IMR-90 (cell line): ENCODE measurements around the gene SRSF2. TPM values are rescaled to one million over a fixed set of nuclear protein-coding genes. Genes with fewer than 3 reads are reported as not detected.

ENCODE experiments used
- ATAC-seq: fragments of 200-7000 bp; cut with Tn5 transposase; 2 replicates; pipeline ENCODE4 v1.9.1; 2020; ENCODE audit warnings: low read depth, mild to moderate bottlenecking, moderate library complexity
- BruUV-seq: library from RNA; stranded (reverse); fragments of 400-500 nt; replicated peaks from 2 replicates; lab custom pipeline; 2021; lab: Mats Ljungman, UMichigan
- CTCF ChIA-PET: fragments of 300-600 bp; formaldehyde crosslinking; extraction: SDS; loops from one replicate; lab custom pipeline; 2021; ENCODE audit warnings: antibody characterized with exemption; lab: Yijun Ruan, JAX
- POLR2A ChIA-PET: fragments of 300-600 bp; sonication (Branson Sonifier 250); formaldehyde crosslinking; loops from one replicate; lab custom pipeline; 2022; ENCODE audit warnings: antibody characterized with exemption; ENCODE audit not compliant: unreplicated experiment; lab: Charles Lee
- DNase-seq: peaks from one replicate; pipeline ENCODE4 v3.0.0; 2013
- H2AFZ ChIP-seq: replicated peaks from 2 replicates; pipeline ENCODE3; 2013; ENCODE audit warnings: low read length, mild to moderate bottlenecking; ENCODE audit not compliant: poor library complexity
- H2AK5ac ChIP-seq: 2 replicates; pipeline ENCODE4 v1.6.1; 2013; ENCODE audit warnings: low read depth, low read length, inconsistent platforms
- H2AK9ac ChIP-seq: replicated peaks from 2 replicates; pipeline ENCODE3; 2013; ENCODE audit warnings: mild to moderate bottlenecking, low read depth, low read length, moderate library complexity; ENCODE audit not compliant: poor library complexity
- H2BK120ac ChIP-seq: 2 replicates; pipeline ENCODE4 v1.6.1; 2013; ENCODE audit warnings: low read depth, low read length, inconsistent platforms
- H2BK15ac ChIP-seq: 3 replicates; pipeline ENCODE4 v1.6.1; 2013; ENCODE audit warnings: low read depth, low read length, inconsistent platforms
- H2BK20ac ChIP-seq: 2 replicates; pipeline ENCODE4 v1.6.1; 2013; ENCODE audit warnings: low read depth, mild to moderate bottlenecking, inconsistent platforms, low read length, moderate library complexity
- H2BK5ac ChIP-seq: 2 replicates; pipeline ENCODE4 v1.6.1; 2013; ENCODE audit warnings: mild to moderate bottlenecking, low read depth, low read length, inconsistent platforms; ENCODE audit not compliant: poor library complexity, severe bottlenecking
- H3K14ac ChIP-seq: replicated peaks from 2 replicates; pipeline ENCODE4 v1.6.1; 2013; ENCODE audit warnings: low read depth, low read length, inconsistent platforms
- H3K18ac ChIP-seq: 2 replicates; pipeline ENCODE4 v1.6.1; 2013; ENCODE audit warnings: low read depth, low read length, control low read depth
- H3K23ac ChIP-seq: 2 replicates; pipeline ENCODE4 v1.6.1; 2013; ENCODE audit warnings: low read depth, low read length, inconsistent platforms
- H3K27ac ChIP-seq: 2 replicates; pipeline ENCODE4 v1.5.1; 2013; ENCODE audit warnings: mild to moderate bottlenecking, control low read depth, low read length; ENCODE audit not compliant: insufficient read depth
- H3K27me3 ChIP-seq: 2 replicates; pipeline ENCODE4 v1.6.1; 2013; ENCODE audit warnings: low read length; ENCODE audit not compliant: control insufficient read depth, insufficient read depth
- H3K36me3 ChIP-seq: 2 replicates; pipeline ENCODE4 v1.6.1; 2013; ENCODE audit warnings: low read length, mixed read lengths; ENCODE audit not compliant: control insufficient read depth, insufficient read depth
- H3K4ac ChIP-seq: 2 replicates; pipeline ENCODE4 v1.6.1; 2013; ENCODE audit warnings: low read depth, low read length, inconsistent platforms
- H3K4me1 ChIP-seq: 2 replicates; pipeline ENCODE4 v1.6.1; 2013; ENCODE audit warnings: low read length, mixed read lengths; ENCODE audit not compliant: control insufficient read depth, insufficient read depth
- H3K4me2 ChIP-seq: 2 replicates; pipeline ENCODE4 v1.6.1; 2013; ENCODE audit warnings: low read depth, mild to moderate bottlenecking, control low read depth, low read length, moderate library complexity
- H3K4me3 ChIP-seq: 2 replicates; pipeline ENCODE4 v1.5.1; 2013; ENCODE audit warnings: low read depth, mild to moderate bottlenecking, control low read depth, low read length, moderate library complexity; ENCODE audit not compliant: insufficient read depth
- H3K56ac ChIP-seq: 2 replicates; pipeline ENCODE4 v1.6.1; 2013; ENCODE audit warnings: low read length, inconsistent platforms; ENCODE audit not compliant: insufficient read depth; ENCODE audit errors: extremely low read depth
- H3K79me1 ChIP-seq, 2 experiments: 2 replicates each; pipeline ENCODE4 v1.6.1; 2013; ENCODE audit warnings: low read length in 2 of 2, inconsistent platforms in 1 of 2, low read depth in 1 of 2
- H3K9ac ChIP-seq: 2 replicates; pipeline ENCODE4 v1.6.1; 2013; ENCODE audit warnings: low read depth, low read length, control low read depth
- H3K9me1 ChIP-seq: 2 replicates; pipeline ENCODE4 v1.6.1; 2013; ENCODE audit warnings: low read length, inconsistent platforms; ENCODE audit not compliant: insufficient read depth
- H3K9me3 ChIP-seq: 2 replicates; pipeline ENCODE4 v1.6.1; 2013; ENCODE audit warnings: low read length; ENCODE audit not compliant: control insufficient read depth, insufficient read depth
- H4K20me1 ChIP-seq: 2 replicates; pipeline ENCODE4 v1.6.1; 2013; ENCODE audit warnings: low read length, inconsistent platforms; ENCODE audit not compliant: insufficient read depth
- H4K5ac ChIP-seq: 2 replicates; pipeline ENCODE4 v1.6.1; 2013; ENCODE audit warnings: mild to moderate bottlenecking, low read depth, low read length, control low read depth
- H4K8ac ChIP-seq, 2 experiments: 2 replicates each; pipeline ENCODE4 v1.6.1; 2013; ENCODE audit warnings: low read depth in 2 of 2, low read length in 2 of 2, control low read depth in 1 of 2, inconsistent platforms in 1 of 2
- H4K91ac ChIP-seq: 2 replicates; pipeline ENCODE4 v1.6.1; 2013; ENCODE audit warnings: low read depth, low read length, inconsistent platforms; ENCODE audit not compliant: insufficient read depth
- BHLHE40 ChIP-seq: fragments of 150-350 bp; IDR thresholded peaks from 2 replicates; pipeline ENCODE4 v1.6.1; 2016; ENCODE audit warnings: mild to moderate bottlenecking, low read depth, low read length
- CHD1 ChIP-seq: IDR thresholded peaks from 2 replicates; pipeline ENCODE4 v1.6.1; 2012; ENCODE audit warnings: low read depth, low read length, improper control_type of control experiment
- MAFK ChIP-seq: IDR thresholded peaks from 2 replicates; pipeline ENCODE4 v1.6.1; 2012; ENCODE audit warnings: low read depth, low read length, improper control_type of control experiment
- MAZ ChIP-seq: IDR thresholded peaks from 2 replicates; pipeline ENCODE4 v1.6.1; 2012; ENCODE audit warnings: low read depth, mild to moderate bottlenecking, low read length, improper control_type of control experiment, moderate library complexity, borderline replicate concordance
- POLR2A ChIP-seq: IDR thresholded peaks from 2 replicates; pipeline ENCODE4 v1.6.1; 2012; ENCODE audit warnings: mild to moderate bottlenecking, low read depth, low read length
- WGBS, 2 experiments: methylation state at CpG; one replicate each; pipeline versions ENCODE4 v1.1.5 to v1.1.7; 2013; ENCODE audit warnings: missing lambda C conversion rate in 2 of 2; ENCODE audit not compliant: insufficient read length in 1 of 2; ENCODE audit errors: extremely low coverage in 2 of 2; 5-methylcytosine and 5-hydroxymethylcytosine counted together
- dilution Hi-C: fragments of 300-500 bp; cut with HindIII; formaldehyde crosslinking; loops from one replicate; pipeline ENCODE4 v1.14.3; 2018; ENCODE audit warnings: low sequenced_read_pairs; ENCODE audit not compliant: unreplicated experiment
- in situ Hi-C: fragments of 300-500 bp; cut with MboI; formaldehyde crosslinking; loops from 3 replicates; pipeline ENCODE4 v1.14.3; 2019; ENCODE audit warnings: low sequenced_read_pairs, inconsistent platforms, mixed read lengths
- intact Hi-C: fragments of 100-400 bp; cut with micrococcal nuclease; formaldehyde crosslinking; loops from 2 replicates; pipeline ENCODE4 v1.10.0; 2022
- polyA plus RNA-seq, 3 experiments: library from polyadenylated mRNA; depleted of rRNA; stranded (reverse); fragments of >200 nt; gene quantifications; 2 replicates each; pipeline ENCODE4 v1.2.3, GENCODE V29; 2012; ENCODE audit warnings: low replicate concordance in 1 of 3
- total RNA-seq: library from RNA; depleted of rRNA; stranded (reverse); fragments of >200 nt; gene quantifications from 2 replicates; pipeline ENCODE4 v1.2.3, GENCODE V29; 2012
- TF ChIP-seq, protein P1 (sequence below): fragments of 150-350 bp; IDR thresholded peaks from 2 replicates; pipeline ENCODE4 v1.6.1; 2017; ENCODE audit warnings: mild to moderate bottlenecking, antibody characterized with exemption, low read length, low read depth
- TF ChIP-seq, protein P2 (sequence below): conservative IDR thresholded peaks from 2 replicates; pipeline ENCODE4 v1.5.1; 2012; ENCODE audit warnings: mild to moderate bottlenecking, low read depth, low read length, improper control_type of control experiment

SRSF2 gene
- total and polyA plus RNA-seq, 2 of the 4 experiments (the other 2 are of a cell fraction): 98.0 to 296 TPM

DNA sequence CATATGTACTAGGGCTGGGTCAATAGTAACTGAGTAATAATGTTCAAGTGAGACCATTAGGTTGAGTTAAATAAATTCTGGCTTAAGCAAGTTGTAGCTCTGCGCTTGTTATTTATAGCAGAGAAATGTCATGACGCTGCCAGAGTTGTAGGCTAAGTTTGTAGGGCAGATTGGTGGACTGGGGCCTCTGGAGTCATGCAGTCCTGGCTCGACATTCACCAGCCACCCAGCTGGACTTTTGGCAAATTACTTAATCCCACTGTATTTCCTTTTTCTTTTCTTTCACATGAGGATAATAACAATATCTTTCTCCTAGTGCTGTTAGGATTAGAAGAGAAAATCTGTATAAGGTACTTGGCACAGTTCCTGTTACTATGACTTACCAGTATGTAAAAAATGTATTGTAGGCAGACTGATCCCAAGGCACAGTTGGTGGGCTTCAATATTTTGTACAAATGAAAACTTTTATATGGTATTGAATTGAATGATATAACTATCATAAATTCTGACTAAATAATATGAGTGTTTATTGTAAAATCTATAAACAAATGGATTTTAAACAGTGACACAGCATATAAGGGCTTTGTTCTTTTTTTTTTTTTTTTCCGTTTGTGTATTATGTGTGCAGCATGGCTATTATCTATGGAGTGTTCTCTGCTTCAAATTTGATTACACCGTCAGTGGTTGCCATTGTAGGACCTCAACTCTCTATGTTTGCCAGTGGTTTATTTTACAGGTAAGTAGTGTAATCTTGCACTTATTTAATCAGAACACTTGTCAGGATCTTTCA, 3.4 kb upstream of the SRSF2 start:
- Histone ChIP-seq H2BK20ac (no peak overlapping the region), H3K9ac (no peak overlapping the region), H4K20me1 (peaks cover 8% of the 10 kb centered on the region), H2AK5ac (no peak overlapping the region), H3K36me3 (peaks cover 16% of the 10 kb centered on the region), H3K9me1 (peaks cover 4% of the 10 kb centered on the region; the same call in 1 of the 2 replicates), H3K27me3 (no peaks in the 10 kb centered on the region), H4K5ac (no peak overlapping the region), H3K56ac (no peak overlapping the region), H2AK9ac (no peak overlapping the region), H3K27ac (peak overlapping the region; percentile 5; the same call in 1 of the 2 replicates), H3K23ac (no peak overlapping the region), H3K4me3 (no peak overlapping the region), H3K9me3 (no peaks in the 10 kb centered on the region; the same call in 1 of the 2 replicates), H3K4me2 (peak overlapping the region; percentile 53), H2AFZ (no peak overlapping the region), H3K14ac (no peak overlapping the region), H2BK5ac (no peak overlapping the region), H3K18ac (no peak overlapping the region), H4K8ac (no peak overlapping the region), H2BK120ac (no peak overlapping the region), H3K79me1 (peaks cover 10 to 20% of the 10 kb centered on the region in 2 experiments), H3K4me1 (no peaks in the 10 kb centered on the region), H4K91ac (no peak overlapping the region), H2BK15ac (no peak overlapping the region), H3K4ac (no peak overlapping the region)
- in situ Hi-C loops (no loop called here), intact Hi-C loops (no loop called here), dilution Hi-C loops (no loop called here)
- no peak for ATAC-seq
- no peak for TF ChIP-seq MAFK
- TF ChIP-seq POLR2A: no peak
- no peak for TF ChIP-seq CHD1
- TF ChIP-seq BHLHE40: no peak
- TF ChIP-seq, protein P1, sequence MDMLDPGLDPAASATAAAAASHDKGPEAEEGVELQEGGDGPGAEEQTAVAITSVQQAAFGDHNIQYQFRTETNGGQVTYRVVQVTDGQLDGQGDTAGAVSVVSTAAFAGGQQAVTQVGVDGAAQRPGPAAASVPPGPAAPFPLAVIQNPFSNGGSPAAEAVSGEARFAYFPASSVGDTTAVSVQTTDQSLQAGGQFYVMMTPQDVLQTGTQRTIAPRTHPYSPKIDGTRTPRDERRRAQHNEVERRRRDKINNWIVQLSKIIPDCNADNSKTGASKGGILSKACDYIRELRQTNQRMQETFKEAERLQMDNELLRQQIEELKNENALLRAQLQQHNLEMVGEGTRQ: no peak
- TF ChIP-seq MAZ: no peak
- TF ChIP-seq, protein P2, sequence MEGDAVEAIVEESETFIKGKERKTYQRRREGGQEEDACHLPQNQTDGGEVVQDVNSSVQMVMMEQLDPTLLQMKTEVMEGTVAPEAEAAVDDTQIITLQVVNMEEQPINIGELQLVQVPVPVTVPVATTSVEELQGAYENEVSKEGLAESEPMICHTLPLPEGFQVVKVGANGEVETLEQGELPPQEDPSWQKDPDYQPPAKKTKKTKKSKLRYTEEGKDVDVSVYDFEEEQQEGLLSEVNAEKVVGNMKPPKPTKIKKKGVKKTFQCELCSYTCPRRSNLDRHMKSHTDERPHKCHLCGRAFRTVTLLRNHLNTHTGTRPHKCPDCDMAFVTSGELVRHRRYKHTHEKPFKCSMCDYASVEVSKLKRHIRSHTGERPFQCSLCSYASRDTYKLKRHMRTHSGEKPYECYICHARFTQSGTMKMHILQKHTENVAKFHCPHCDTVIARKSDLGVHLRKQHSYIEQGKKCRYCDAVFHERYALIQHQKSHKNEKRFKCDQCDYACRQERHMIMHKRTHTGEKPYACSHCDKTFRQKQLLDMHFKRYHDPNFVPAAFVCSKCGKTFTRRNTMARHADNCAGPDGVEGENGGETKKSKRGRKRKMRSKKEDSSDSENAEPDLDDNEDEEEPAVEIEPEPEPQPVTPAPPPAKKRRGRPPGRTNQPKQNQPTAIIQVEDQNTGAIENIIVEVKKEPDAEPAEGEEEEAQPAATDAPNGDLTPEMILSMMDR: no peak
- peak; percentile 66 for DNase-seq
- CTCF ChIA-PET: interaction anchor here (0.6 to 1.1 kb wide), 2 partner anchors 8 to 32 kb away, joined by 3 read pairs; no protein-coding TSS in a partner anchor
- no TSS peak for BruUV-seq
- POLR2A ChIA-PET: no interaction called here
- WGBS, 2 experiments: no CpG with 5 or more reads among the region's 5 CpGs
